CD14-positive monocyte (primary cell): ENCODE results near the gene PCDHGC4. TPM values are rescaled to one million over a fixed set of nuclear protein-coding genes. Genes with fewer than 3 reads are reported as not detected.

Source experiments
- DNase-seq, 3 donors: peaks; one replicate each; pipeline ENCODE4 v3.0.0-alpha.2; 2011 to 2022
- H2AFZ ChIP-seq: 2 replicates; pipeline ENCODE4 v1.6.0; 2012; ENCODE audit warnings: mild to moderate bottlenecking, low read depth, low read length, inconsistent platforms; ENCODE audit not compliant: insufficient read depth, poor library complexity, severe bottlenecking
- H3K27ac ChIP-seq, 2 donors: 1 replicate in 1 of 2; 2 replicates in 1 of 2; pipeline ENCODE4 v1.5.1; 2012 to 2013; ENCODE audit warnings: low read length in 2 of 2, control low read depth in 1 of 2, inconsistent platforms in 1 of 2, low read depth in 1 of 2, mild to moderate bottlenecking in 1 of 2
- H3K27me3 ChIP-seq, 2 donors: one replicate each; pipeline versions ENCODE4 v1.6.0 to v1.6.1; 2011 to 2013; ENCODE audit warnings: low read length in 2 of 2; ENCODE audit not compliant: control insufficient read depth in 2 of 2, insufficient read depth in 2 of 2
- H3K36me3 ChIP-seq, 2 donors: replicated peaks in 1 of 2; 1 replicate in 1 of 2; 2 replicates in 1 of 2; pipeline versions ENCODE4 v1.5.1 to v1.6.1; 2012 to 2013; ENCODE audit warnings: low read length in 2 of 2, control low read depth in 1 of 2, inconsistent platforms in 1 of 2, mild to moderate bottlenecking in 1 of 2; ENCODE audit not compliant: insufficient read depth in 2 of 2, control insufficient read depth in 1 of 2
- H3K4me1 ChIP-seq, 2 donors: 1 replicate in 1 of 2; 2 replicates in 1 of 2; pipeline versions ENCODE4 v1.5.1 to v1.6.1; 2012 to 2013; ENCODE audit warnings: low read length in 2 of 2, control low read depth in 1 of 2, inconsistent platforms in 1 of 2, mild to moderate bottlenecking in 1 of 2, moderate library complexity in 1 of 2; ENCODE audit not compliant: insufficient read depth in 2 of 2, control insufficient read depth in 1 of 2
- H3K4me2 ChIP-seq: replicated peaks from 2 replicates; pipeline ENCODE3; 2012; ENCODE audit warnings: low read length, moderate library complexity, mild to moderate bottlenecking; ENCODE audit not compliant: poor library complexity, severe bottlenecking; ENCODE audit errors: extremely low read depth
- H3K4me3 ChIP-seq, 3 experiments: fragments of 200-600 bp in 1 of 3; sonication (generic) in 1 of 3; replicated peaks in 1 of 3; 1 replicate in 2 of 3; 2 replicates in 1 of 3; pipeline ENCODE4 v1.5.1; 2011 to 2013; ENCODE audit warnings: low read length in 3 of 3, mild to moderate bottlenecking in 3 of 3, control low read depth in 2 of 3, low read depth in 2 of 3, inconsistent platforms in 1 of 3, moderate library complexity in 1 of 3
- H3K79me2 ChIP-seq: 2 replicates; pipeline ENCODE4 v1.6.0; 2012; ENCODE audit warnings: mild to moderate bottlenecking, control low read depth, inconsistent platforms, low read length, moderate library complexity; ENCODE audit not compliant: insufficient read depth
- H3K9ac ChIP-seq: 2 replicates; pipeline ENCODE4 v1.6.0; 2017; ENCODE audit warnings: low read length, mild to moderate bottlenecking; ENCODE audit not compliant: insufficient read depth, poor library complexity, severe bottlenecking
- H3K9me3 ChIP-seq, 2 donors: replicated peaks in 1 of 2; 1 replicate in 1 of 2; 2 replicates in 1 of 2; pipeline versions ENCODE4 v1.5.1 to v1.6.1; 2012 to 2013; ENCODE audit warnings: low read length in 2 of 2, control low read depth in 1 of 2; ENCODE audit not compliant: control insufficient read depth in 1 of 2, insufficient read depth in 1 of 2
- H4K20me1 ChIP-seq: 2 replicates; pipeline ENCODE4 v1.6.0; 2012; ENCODE audit warnings: mild to moderate bottlenecking, low read length, control low read depth, moderate library complexity; ENCODE audit not compliant: insufficient read depth
- H3K27ac Mint-ChIP-seq, 7 donors: one replicate each; pipeline ENCODE4 v1.8.0; 2020; ENCODE audit warnings: mild to moderate bottlenecking in 7 of 7, mixed read lengths in 7 of 7, moderate library complexity in 6 of 7, inconsistent platforms in 2 of 7
- H3K27me3 Mint-ChIP-seq, 3 donors: one replicate each; pipeline ENCODE4 v1.8.0; 2021 to 2022; ENCODE audit warnings: low read depth in 3 of 3, mild to moderate bottlenecking in 3 of 3, mixed read lengths in 3 of 3, moderate library complexity in 3 of 3, inconsistent platforms in 1 of 3
- H3K36me3 Mint-ChIP-seq, 2 donors: one replicate each; pipeline ENCODE4 v1.8.0; 2020; ENCODE audit warnings: mixed read lengths in 2 of 2, inconsistent platforms in 1 of 2, mild to moderate bottlenecking in 1 of 2
- H3K4me1 Mint-ChIP-seq: one replicate; pipeline ENCODE4 v1.8.0; 2020; ENCODE audit warnings: mild to moderate bottlenecking, mixed read lengths
- H3K4me3 Mint-ChIP-seq, 2 donors: one replicate each; pipeline ENCODE4 v1.8.0; 2020; ENCODE audit warnings: mild to moderate bottlenecking in 2 of 2, mixed read lengths in 2 of 2, moderate library complexity in 1 of 2
- H3K9me3 Mint-ChIP-seq, 7 donors: one replicate each; pipeline ENCODE4 v1.8.0; 2020 to 2022; ENCODE audit warnings: mixed read lengths in 7 of 7, mild to moderate bottlenecking in 6 of 7, moderate library complexity in 6 of 7, inconsistent platforms in 2 of 7
- WGBS: methylation state at CpG from one replicate; pipeline ENCODE4 v1.1.5; 2013; ENCODE audit warnings: missing lambda C conversion rate; ENCODE audit not compliant: insufficient coverage; 5-methylcytosine and 5-hydroxymethylcytosine counted together
- intact Hi-C, 2 donors: fragments of 100-400 bp; cut with micrococcal nuclease; formaldehyde crosslinking; loops; one replicate each; pipeline versions ENCODE4 v1.15.0 to v1.15.1; 2023
- polyA plus RNA-seq, 3 donors: library from polyadenylated mRNA; depleted of rRNA in 1 of 3; unstranded in 2 of 3; stranded (reverse) in 1 of 3; fragments of 300-500 nt in 2 of 3; fragments of >200 nt in 1 of 3; fragmentation: Illumina TruSeq in 2 of 3; gene quantifications; 1 replicate in 2 of 3; 2 replicates in 1 of 3; pipeline ENCODE4 v1.2.3, GENCODE V29; 2012 to 2021
- TF ChIP-seq, protein P1 (sequence below): fragments of 200-600 bp; IDR thresholded peaks from one replicate; pipeline ENCODE4 v1.8.0; 2022; ENCODE audit warnings: antibody characterized with exemption, mild to moderate bottlenecking

Gene PCDHGC4
- polyA plus RNA-seq, 3 donors: not detected

DNA sequence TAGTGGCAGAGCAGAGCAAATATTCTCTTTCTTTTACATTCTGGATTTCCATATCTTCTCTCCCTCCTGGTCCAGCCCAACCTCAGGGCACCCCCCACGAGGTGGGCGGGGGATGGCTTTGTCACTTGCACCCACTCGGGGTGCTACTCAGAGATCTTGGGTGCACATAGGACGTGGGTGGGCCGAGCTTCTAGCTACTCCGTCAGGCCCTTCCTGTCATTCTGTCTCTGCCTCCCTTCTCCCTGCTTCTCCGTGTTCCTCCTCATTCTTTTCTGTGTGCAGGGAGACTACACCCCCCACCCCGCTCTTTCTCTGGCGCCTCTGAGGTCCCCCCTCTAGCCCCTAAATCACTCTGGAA, 23.6 kb downstream of the PCDHGC4 start:
- TF ChIP-seq, protein P1, sequence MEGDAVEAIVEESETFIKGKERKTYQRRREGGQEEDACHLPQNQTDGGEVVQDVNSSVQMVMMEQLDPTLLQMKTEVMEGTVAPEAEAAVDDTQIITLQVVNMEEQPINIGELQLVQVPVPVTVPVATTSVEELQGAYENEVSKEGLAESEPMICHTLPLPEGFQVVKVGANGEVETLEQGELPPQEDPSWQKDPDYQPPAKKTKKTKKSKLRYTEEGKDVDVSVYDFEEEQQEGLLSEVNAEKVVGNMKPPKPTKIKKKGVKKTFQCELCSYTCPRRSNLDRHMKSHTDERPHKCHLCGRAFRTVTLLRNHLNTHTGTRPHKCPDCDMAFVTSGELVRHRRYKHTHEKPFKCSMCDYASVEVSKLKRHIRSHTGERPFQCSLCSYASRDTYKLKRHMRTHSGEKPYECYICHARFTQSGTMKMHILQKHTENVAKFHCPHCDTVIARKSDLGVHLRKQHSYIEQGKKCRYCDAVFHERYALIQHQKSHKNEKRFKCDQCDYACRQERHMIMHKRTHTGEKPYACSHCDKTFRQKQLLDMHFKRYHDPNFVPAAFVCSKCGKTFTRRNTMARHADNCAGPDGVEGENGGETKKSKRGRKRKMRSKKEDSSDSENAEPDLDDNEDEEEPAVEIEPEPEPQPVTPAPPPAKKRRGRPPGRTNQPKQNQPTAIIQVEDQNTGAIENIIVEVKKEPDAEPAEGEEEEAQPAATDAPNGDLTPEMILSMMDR: no peak
- no peak overlapping the region for H3K9ac ChIP-seq
- no peak overlapping the region for H3K4me3 Mint-ChIP-seq
- H3K4me2 ChIP-seq: peak overlapping the region; percentile 54
- H3K27me3 Mint-ChIP-seq: peaks cover 5 to 37% (median 16%) of the 10 kb centered on the region in 3 donors
- H3K4me3 ChIP-seq: no peak overlapping the region
- 40% methylated on average over 7 of the region's 9 CpGs for WGBS
- H3K9me3 Mint-ChIP-seq: peaks cover 0 to 5% (median 0%) of the 10 kb centered on the region in 7 donors
- intact Hi-C loops: no loop called here
- peaks cover 0 to 7% of the 10 kb centered on the region in 2 donors for H3K27me3 ChIP-seq
- no peak for DNase-seq
- peak overlapping the region in 1 of 7 donors; percentile 58 for H3K27ac Mint-ChIP-seq
- no peak overlapping the region for H2AFZ ChIP-seq
- H4K20me1 ChIP-seq: peaks cover 8% of the 10 kb centered on the region
- peaks cover 23 to 29% of the 10 kb centered on the region in 2 donors for H3K4me1 ChIP-seq
- no peaks in the 10 kb centered on the region for H3K9me3 ChIP-seq
- H3K36me3 ChIP-seq: no peaks in the 10 kb centered on the region
- peaks cover 26% of the 10 kb centered on the region for H3K4me1 Mint-ChIP-seq
- H3K79me2 ChIP-seq: no peaks in the 10 kb centered on the region
- H3K27ac ChIP-seq: no peak overlapping the region
- H3K36me3 Mint-ChIP-seq: peaks cover 6 to 9% of the 10 kb centered on the region in 2 donors

DNA sequence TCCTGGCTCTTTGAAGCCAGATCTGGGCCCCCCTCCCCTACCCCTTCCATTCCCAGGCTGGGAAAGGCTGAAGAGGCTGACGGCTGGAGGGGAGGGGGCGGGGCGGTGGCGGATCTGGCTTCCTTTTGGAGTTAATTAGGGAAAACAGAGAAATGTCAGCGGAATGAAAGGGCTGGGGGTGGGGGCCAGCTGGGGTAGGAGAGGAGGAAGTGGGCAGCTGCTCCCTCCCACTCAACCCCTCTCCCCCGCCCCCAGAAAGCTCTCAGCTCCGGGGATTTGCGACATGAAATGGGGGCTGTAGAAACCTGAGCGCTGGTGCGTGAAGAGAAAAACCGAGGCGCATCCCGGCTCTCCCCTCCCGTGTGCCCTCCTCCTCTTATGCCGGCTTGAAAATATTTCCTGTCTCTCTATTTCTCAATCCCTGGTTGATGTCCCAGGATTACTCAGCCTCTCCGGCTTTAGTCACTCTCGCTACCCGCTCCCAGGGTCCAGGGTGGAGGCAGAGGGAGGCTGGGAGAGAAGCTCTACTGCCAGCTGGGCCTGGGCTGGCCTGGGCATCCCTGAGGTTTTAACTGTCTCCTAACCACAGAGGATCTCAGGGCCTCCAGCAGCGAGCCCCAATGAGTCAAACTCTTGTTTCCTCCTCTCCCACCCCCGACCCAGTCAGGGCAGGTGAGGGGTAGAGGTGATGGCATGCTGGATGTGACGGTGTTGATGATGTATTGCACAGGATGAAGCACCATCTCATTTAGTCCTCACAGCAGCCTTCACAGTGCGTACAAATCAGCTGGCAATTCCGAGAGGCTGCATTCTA, 24.2 kb downstream of the PCDHGC4 start:
- Histone ChIP-seq H3K79me2 (no peaks in the 10 kb centered on the region), H3K4me3 (peak overlapping the region in 1 of 3 experiments; percentile 34), H3K9me3 (no peaks in the 10 kb centered on the region), H3K4me2 (peak overlapping the region; percentile 54), H3K27me3 (peaks cover 0 to 10% of the 10 kb centered on the region in 2 donors), H2AFZ (no peak overlapping the region), H3K36me3 (no peaks in the 10 kb centered on the region), H3K27ac (no peak overlapping the region), H4K20me1 (peaks cover 14% of the 10 kb centered on the region), H3K4me1 (peaks cover 29 to 35% of the 10 kb centered on the region in 2 donors), H3K9ac (no peak overlapping the region)
- H3K27me3 Mint-ChIP-seq: peaks cover 5 to 43% (median 19%) of the 10 kb centered on the region in 3 donors
- intact Hi-C loops: no loop called here
- peak; percentile 27 to 66 (median 50) for DNase-seq
- peaks cover 32% of the 10 kb centered on the region for H3K4me1 Mint-ChIP-seq
- 24% methylated on average over 7 of the region's 23 CpGs for WGBS
- peaks cover 10 to 13% of the 10 kb centered on the region in 2 donors for H3K36me3 Mint-ChIP-seq
- TF ChIP-seq, protein P1: no peak
- H3K9me3 Mint-ChIP-seq: peaks cover 0 to 5% (median 0%) of the 10 kb centered on the region in 7 donors
- H3K4me3 Mint-ChIP-seq: peak overlapping the region in 1 of 2 donors; percentile 83
- H3K27ac Mint-ChIP-seq: peak overlapping the region in 3 of 7 donors; percentile 33 to 82 (median 71)
